CD14-positive monocyte (primary cell): Measurements from ENCODE around the gene AQP9. TPM values are rescaled to one million over a fixed set of nuclear protein-coding genes. Genes with fewer than 3 reads are reported as not detected.

Experiments used
- DNase-seq, 3 donors: peaks; one replicate each; pipeline ENCODE4 v3.0.0-alpha.2; 2011 to 2022
- H2AFZ ChIP-seq: 2 replicates; pipeline ENCODE4 v1.6.0; 2012; ENCODE audit warnings: mild to moderate bottlenecking, low read depth, low read length, inconsistent platforms; ENCODE audit not compliant: insufficient read depth, poor library complexity, severe bottlenecking
- H3K27ac ChIP-seq, 2 donors: 1 replicate in 1 of 2; 2 replicates in 1 of 2; pipeline ENCODE4 v1.5.1; 2012 to 2013; ENCODE audit warnings: low read length in 2 of 2, control low read depth in 1 of 2, inconsistent platforms in 1 of 2, low read depth in 1 of 2, mild to moderate bottlenecking in 1 of 2
- H3K27me3 ChIP-seq, 2 donors: one replicate each; pipeline versions ENCODE4 v1.6.0 to v1.6.1; 2011 to 2013; ENCODE audit warnings: low read length in 2 of 2; ENCODE audit not compliant: control insufficient read depth in 2 of 2, insufficient read depth in 2 of 2
- H3K36me3 ChIP-seq, 2 donors: replicated peaks in 1 of 2; 1 replicate in 1 of 2; 2 replicates in 1 of 2; pipeline versions ENCODE4 v1.5.1 to v1.6.1; 2012 to 2013; ENCODE audit warnings: low read length in 2 of 2, control low read depth in 1 of 2, inconsistent platforms in 1 of 2, mild to moderate bottlenecking in 1 of 2; ENCODE audit not compliant: insufficient read depth in 2 of 2, control insufficient read depth in 1 of 2
- H3K4me1 ChIP-seq, 2 donors: 1 replicate in 1 of 2; 2 replicates in 1 of 2; pipeline versions ENCODE4 v1.5.1 to v1.6.1; 2012 to 2013; ENCODE audit warnings: low read length in 2 of 2, control low read depth in 1 of 2, inconsistent platforms in 1 of 2, mild to moderate bottlenecking in 1 of 2, moderate library complexity in 1 of 2; ENCODE audit not compliant: insufficient read depth in 2 of 2, control insufficient read depth in 1 of 2
- H3K4me2 ChIP-seq: replicated peaks from 2 replicates; pipeline ENCODE3; 2012; ENCODE audit warnings: low read length, moderate library complexity, mild to moderate bottlenecking; ENCODE audit not compliant: poor library complexity, severe bottlenecking; ENCODE audit errors: extremely low read depth
- H3K4me3 ChIP-seq, 3 experiments: fragments of 200-600 bp in 1 of 3; sonication (generic) in 1 of 3; replicated peaks in 1 of 3; 1 replicate in 2 of 3; 2 replicates in 1 of 3; pipeline ENCODE4 v1.5.1; 2011 to 2013; ENCODE audit warnings: low read length in 3 of 3, mild to moderate bottlenecking in 3 of 3, control low read depth in 2 of 3, low read depth in 2 of 3, inconsistent platforms in 1 of 3, moderate library complexity in 1 of 3
- H3K79me2 ChIP-seq: 2 replicates; pipeline ENCODE4 v1.6.0; 2012; ENCODE audit warnings: mild to moderate bottlenecking, control low read depth, inconsistent platforms, low read length, moderate library complexity; ENCODE audit not compliant: insufficient read depth
- H3K9ac ChIP-seq: 2 replicates; pipeline ENCODE4 v1.6.0; 2017; ENCODE audit warnings: low read length, mild to moderate bottlenecking; ENCODE audit not compliant: insufficient read depth, poor library complexity, severe bottlenecking
- H3K9me3 ChIP-seq, 2 donors: replicated peaks in 1 of 2; 1 replicate in 1 of 2; 2 replicates in 1 of 2; pipeline versions ENCODE4 v1.5.1 to v1.6.1; 2012 to 2013; ENCODE audit warnings: low read length in 2 of 2, control low read depth in 1 of 2; ENCODE audit not compliant: control insufficient read depth in 1 of 2, insufficient read depth in 1 of 2
- H4K20me1 ChIP-seq: 2 replicates; pipeline ENCODE4 v1.6.0; 2012; ENCODE audit warnings: mild to moderate bottlenecking, low read length, control low read depth, moderate library complexity; ENCODE audit not compliant: insufficient read depth
- H3K27ac Mint-ChIP-seq, 7 donors: one replicate each; pipeline ENCODE4 v1.8.0; 2020; ENCODE audit warnings: mild to moderate bottlenecking in 7 of 7, mixed read lengths in 7 of 7, moderate library complexity in 6 of 7, inconsistent platforms in 2 of 7
- H3K27me3 Mint-ChIP-seq, 3 donors: one replicate each; pipeline ENCODE4 v1.8.0; 2021 to 2022; ENCODE audit warnings: low read depth in 3 of 3, mild to moderate bottlenecking in 3 of 3, mixed read lengths in 3 of 3, moderate library complexity in 3 of 3, inconsistent platforms in 1 of 3
- H3K36me3 Mint-ChIP-seq, 2 donors: one replicate each; pipeline ENCODE4 v1.8.0; 2020; ENCODE audit warnings: mixed read lengths in 2 of 2, inconsistent platforms in 1 of 2, mild to moderate bottlenecking in 1 of 2
- H3K4me1 Mint-ChIP-seq: one replicate; pipeline ENCODE4 v1.8.0; 2020; ENCODE audit warnings: mild to moderate bottlenecking, mixed read lengths
- H3K4me3 Mint-ChIP-seq, 2 donors: one replicate each; pipeline ENCODE4 v1.8.0; 2020; ENCODE audit warnings: mild to moderate bottlenecking in 2 of 2, mixed read lengths in 2 of 2, moderate library complexity in 1 of 2
- H3K9me3 Mint-ChIP-seq, 7 donors: one replicate each; pipeline ENCODE4 v1.8.0; 2020 to 2022; ENCODE audit warnings: mixed read lengths in 7 of 7, mild to moderate bottlenecking in 6 of 7, moderate library complexity in 6 of 7, inconsistent platforms in 2 of 7
- CTCF ChIP-seq: fragments of 200-600 bp; IDR thresholded peaks from one replicate; pipeline ENCODE4 v1.8.0; 2022; ENCODE audit warnings: antibody characterized with exemption, mild to moderate bottlenecking
- WGBS: methylation state at CpG from one replicate; pipeline ENCODE4 v1.1.5; 2013; ENCODE audit warnings: missing lambda C conversion rate; ENCODE audit not compliant: insufficient coverage; 5-methylcytosine and 5-hydroxymethylcytosine counted together
- intact Hi-C, 2 donors: fragments of 100-400 bp; cut with micrococcal nuclease; formaldehyde crosslinking; loops; one replicate each; pipeline versions ENCODE4 v1.15.0 to v1.15.1; 2023
- polyA plus RNA-seq, 3 donors: library from polyadenylated mRNA; depleted of rRNA in 1 of 3; unstranded in 2 of 3; stranded (reverse) in 1 of 3; fragments of 300-500 nt in 2 of 3; fragments of >200 nt in 1 of 3; fragmentation: Illumina TruSeq in 2 of 3; gene quantifications; 1 replicate in 2 of 3; 2 replicates in 1 of 3; pipeline ENCODE4 v1.2.3, GENCODE V29; 2012 to 2021

Gene AQP9
- polyA plus RNA-seq, 3 donors, result 35.6 to 141 (median 112) TPM

GRCh38 chr15:58096529-58097084 lies 41.6 kb upstream of the AQP9 start:
- H3K4me2 ChIP-seq, result no peak overlapping the region
- H3K27me3 Mint-ChIP-seq, result peaks cover 9 to 15% (median 10%) of the 10 kb centered on the region in 3 donors
- H3K4me1 ChIP-seq, result no peaks in the 10 kb centered on the region
- DNase-seq, result no peak
- no peak for TF ChIP-seq CTCF
- H3K27ac ChIP-seq, result no peak overlapping the region
- H3K79me2 ChIP-seq, result no peaks in the 10 kb centered on the region
- H2AFZ ChIP-seq, result no peak overlapping the region
- intact Hi-C loops, result no loop called here
- H3K9me3 ChIP-seq, result peaks cover 0 to 8% of the 10 kb centered on the region in 2 donors
- no peaks in the 10 kb centered on the region for H3K4me1 Mint-ChIP-seq
- no peak overlapping the region for H3K4me3 ChIP-seq
- no peak overlapping the region for H3K4me3 Mint-ChIP-seq
- no peaks in the 10 kb centered on the region for H3K36me3 Mint-ChIP-seq
- H3K27ac Mint-ChIP-seq, result no peak overlapping the region
- no CpG with 5 or more reads among the region's 6 CpGs for WGBS
- peaks cover 2 to 17% (median 6%) of the 10 kb centered on the region in 7 donors for H3K9me3 Mint-ChIP-seq
- no peaks in the 10 kb centered on the region for H3K36me3 ChIP-seq
- H3K9ac ChIP-seq, result no peak overlapping the region
- H3K27me3 ChIP-seq, result peaks cover 8 to 10% of the 10 kb centered on the region in 2 donors
- H4K20me1 ChIP-seq, result no peaks in the 10 kb centered on the region

- no peaks in the 10 kb centered on the region for H3K36me3 ChIP-seq
- peaks cover 8 to 19% of the 10 kb centered on the region in 2 donors for H3K27me3 ChIP-seq
- intact Hi-C loops, result no loop called here
- no peaks in the 10 kb centered on the region for H3K4me1 ChIP-seq
- H4K20me1 ChIP-seq, result no peaks in the 10 kb centered on the region
- Mint-ChIP-seq H3K4me3 (no peak overlapping the region), H3K27me3 (peaks cover 12 to 19% (median 14%) of the 10 kb centered on the region in 3 donors), H3K27ac (no peak overlapping the region), H3K4me1 (no peaks in the 10 kb centered on the region), H3K9me3 (peaks cover 0 to 4% (median 2%) of the 10 kb centered on the region in 7 donors), H3K36me3 (no peaks in the 10 kb centered on the region)
- H3K79me2 ChIP-seq, result no peaks in the 10 kb centered on the region
- no peak overlapping the region for H3K9ac ChIP-seq
- DNase-seq, result no peak
- H3K9me3 ChIP-seq, result no peaks in the 10 kb centered on the region
- no peak overlapping the region for H3K27ac ChIP-seq
- TF ChIP-seq CTCF, result no peak
- H2AFZ ChIP-seq, result no peak overlapping the region
- no peak overlapping the region for H3K4me3 ChIP-seq
- H3K4me2 ChIP-seq, result no peak overlapping the region
Observed at GRCh38 chr15:58103482-58103881, 34.7 kb upstream of the AQP9 start.
